OCI-LY1 (cell line): ENCODE results near the gene RPL13.

Experiments
- EZH2 ChIP-seq: fragments of 200-600 bp; sonication (generic), shearing (Covaris generic); IDR thresholded peaks from 2 replicates; pipeline ENCODE4 v1.8.0; 2017; ENCODE audit warnings: borderline replicate concordance, mixed run types, mild to moderate bottlenecking, antibody characterized with exemption, low read length, moderate library complexity, mixed read lengths
- TF ChIP-seq, protein P1 (sequence below): fragments of 200-600 bp; sonication (generic), shearing (Covaris generic); IDR thresholded peaks from 2 replicates; pipeline ENCODE4 v1.5.1; 2017; ENCODE audit warnings: mild to moderate bottlenecking, antibody characterized with exemption, low read length, moderate library complexity, mixed read lengths

DNA sequence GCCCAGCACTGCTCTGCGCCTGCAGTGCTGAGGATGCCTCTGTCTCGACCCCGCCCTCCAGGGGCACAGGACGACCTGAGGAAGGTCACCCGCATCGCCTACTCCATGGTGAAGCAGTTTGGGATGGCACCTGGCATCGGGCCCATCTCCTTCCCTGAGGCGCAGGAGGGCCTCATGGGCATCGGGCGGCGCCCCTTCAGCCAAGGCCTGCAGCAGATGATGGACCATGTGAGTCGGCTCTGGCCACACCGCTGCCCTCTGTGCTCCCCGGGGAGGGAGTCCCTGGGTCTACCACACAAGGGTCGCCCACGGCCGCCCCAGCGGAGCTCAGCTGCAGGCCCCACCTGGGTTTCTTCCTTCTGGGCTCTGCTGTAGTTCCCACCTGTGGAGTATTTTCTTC, 6.7 kb upstream of the RPL13 start:
- TF ChIP-seq, protein P1, sequence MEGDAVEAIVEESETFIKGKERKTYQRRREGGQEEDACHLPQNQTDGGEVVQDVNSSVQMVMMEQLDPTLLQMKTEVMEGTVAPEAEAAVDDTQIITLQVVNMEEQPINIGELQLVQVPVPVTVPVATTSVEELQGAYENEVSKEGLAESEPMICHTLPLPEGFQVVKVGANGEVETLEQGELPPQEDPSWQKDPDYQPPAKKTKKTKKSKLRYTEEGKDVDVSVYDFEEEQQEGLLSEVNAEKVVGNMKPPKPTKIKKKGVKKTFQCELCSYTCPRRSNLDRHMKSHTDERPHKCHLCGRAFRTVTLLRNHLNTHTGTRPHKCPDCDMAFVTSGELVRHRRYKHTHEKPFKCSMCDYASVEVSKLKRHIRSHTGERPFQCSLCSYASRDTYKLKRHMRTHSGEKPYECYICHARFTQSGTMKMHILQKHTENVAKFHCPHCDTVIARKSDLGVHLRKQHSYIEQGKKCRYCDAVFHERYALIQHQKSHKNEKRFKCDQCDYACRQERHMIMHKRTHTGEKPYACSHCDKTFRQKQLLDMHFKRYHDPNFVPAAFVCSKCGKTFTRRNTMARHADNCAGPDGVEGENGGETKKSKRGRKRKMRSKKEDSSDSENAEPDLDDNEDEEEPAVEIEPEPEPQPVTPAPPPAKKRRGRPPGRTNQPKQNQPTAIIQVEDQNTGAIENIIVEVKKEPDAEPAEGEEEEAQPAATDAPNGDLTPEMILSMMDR, result no peak
- TF ChIP-seq EZH2, result no peak
